GM12878 (cell line): ENCODE results near the gene OR10A3. TPM values are rescaled to one million over a fixed set of nuclear protein-coding genes. Genes with fewer than 3 reads are reported as not detected.

Experiments
- MTA2 ChIP-seq: fragments of 450-650 bp; IDR thresholded peaks from 2 replicates; pipeline ENCODE4 v1.6.1; 2016; ENCODE audit warnings: low read depth, mild to moderate bottlenecking, moderate library complexity
- MXI1 ChIP-seq: fragments of 150-350 bp; IDR thresholded peaks from 2 replicates; pipeline ENCODE4 v1.6.1; 2011; ENCODE audit warnings: low read depth, mild to moderate bottlenecking, inconsistent platforms, low read length, improper control_type of control experiment
- NR2F1 ChIP-seq: fragments of 450-650 bp; conservative IDR thresholded peaks from 2 replicates; pipeline ENCODE4 v1.6.1; 2017; ENCODE audit warnings: mild to moderate bottlenecking
- POLR2A ChIP-seq: IDR thresholded peaks from 2 replicates; pipeline ENCODE4 v1.6.1; 2011; ENCODE audit warnings: low read depth, mild to moderate bottlenecking, low read length
- ZNF274 ChIP-seq: IDR thresholded peaks from one replicate; pipeline ENCODE4 v1.8.0; 2011; ENCODE audit not compliant: insufficient read length, insufficient read depth
- polyA plus RNA-seq, 11 experiments: library from polyadenylated mRNA; depleted of rRNA in 4 of 11; unstranded in 6 of 11; stranded (reverse) in 5 of 11; fragments of >200 nt; fragmentation: Nextera tagmentation in 4 of 11; fragmentation: Illumina TruSeq in 1 of 11; extraction: Ambion mirVana in 4 of 11; extraction: Trizol in 1 of 11; gene quantifications; 1 replicate in 1 of 11; 2 replicates in 10 of 11; pipeline versions ENCODE4 v1.2.1 to v1.2.3, GENCODE V29; 2011 to 2016; ENCODE audit warnings: inconsistent platforms in 2 of 11, missing spikeins in 2 of 11, low read depth in 1 of 11
- total RNA-seq, 4 experiments: library from RNA; depleted of rRNA in 3 of 4; stranded (reverse); fragments of >200 nt in 3 of 4; fragmentation: Illumina TruSeq in 1 of 4; extraction: Trizol in 1 of 4; gene quantifications; 2 replicates each; pipeline versions ENCODE4 v1.2.1 to v1.2.3, GENCODE V29; 2013 to 2021
- TF ChIP-seq, protein P1 (sequence below): fragments of 150-350 bp; IDR thresholded peaks from 2 replicates; pipeline ENCODE4 v1.6.1; 2016; ENCODE audit warnings: low read depth, low read length
- TF ChIP-seq, protein P2 (sequence below): fragments of 450-650 bp; IDR thresholded peaks from 2 replicates; pipeline ENCODE4 v1.6.1; 2017; ENCODE audit warnings: mild to moderate bottlenecking
- TF ChIP-seq, protein P3 (sequence below): fragments of 450-650 bp; IDR thresholded peaks from 2 replicates; pipeline ENCODE4 v1.6.1; 2017; ENCODE audit warnings: mild to moderate bottlenecking, low read depth, inconsistent platforms; ENCODE audit not compliant: poor library complexity, severe bottlenecking

OR10A3 gene
- total and polyA plus RNA-seq, 10 of the 15 experiments (the other 5 are each of a cell fraction or from before 2014, with no cell fraction given), result 0.04 TPM; not detected in 9

GRCh38 chr11:7924536-7924935 lies 17.0 kb downstream of the OR10A3 start (continued):
- TF ChIP-seq, protein P1, sequence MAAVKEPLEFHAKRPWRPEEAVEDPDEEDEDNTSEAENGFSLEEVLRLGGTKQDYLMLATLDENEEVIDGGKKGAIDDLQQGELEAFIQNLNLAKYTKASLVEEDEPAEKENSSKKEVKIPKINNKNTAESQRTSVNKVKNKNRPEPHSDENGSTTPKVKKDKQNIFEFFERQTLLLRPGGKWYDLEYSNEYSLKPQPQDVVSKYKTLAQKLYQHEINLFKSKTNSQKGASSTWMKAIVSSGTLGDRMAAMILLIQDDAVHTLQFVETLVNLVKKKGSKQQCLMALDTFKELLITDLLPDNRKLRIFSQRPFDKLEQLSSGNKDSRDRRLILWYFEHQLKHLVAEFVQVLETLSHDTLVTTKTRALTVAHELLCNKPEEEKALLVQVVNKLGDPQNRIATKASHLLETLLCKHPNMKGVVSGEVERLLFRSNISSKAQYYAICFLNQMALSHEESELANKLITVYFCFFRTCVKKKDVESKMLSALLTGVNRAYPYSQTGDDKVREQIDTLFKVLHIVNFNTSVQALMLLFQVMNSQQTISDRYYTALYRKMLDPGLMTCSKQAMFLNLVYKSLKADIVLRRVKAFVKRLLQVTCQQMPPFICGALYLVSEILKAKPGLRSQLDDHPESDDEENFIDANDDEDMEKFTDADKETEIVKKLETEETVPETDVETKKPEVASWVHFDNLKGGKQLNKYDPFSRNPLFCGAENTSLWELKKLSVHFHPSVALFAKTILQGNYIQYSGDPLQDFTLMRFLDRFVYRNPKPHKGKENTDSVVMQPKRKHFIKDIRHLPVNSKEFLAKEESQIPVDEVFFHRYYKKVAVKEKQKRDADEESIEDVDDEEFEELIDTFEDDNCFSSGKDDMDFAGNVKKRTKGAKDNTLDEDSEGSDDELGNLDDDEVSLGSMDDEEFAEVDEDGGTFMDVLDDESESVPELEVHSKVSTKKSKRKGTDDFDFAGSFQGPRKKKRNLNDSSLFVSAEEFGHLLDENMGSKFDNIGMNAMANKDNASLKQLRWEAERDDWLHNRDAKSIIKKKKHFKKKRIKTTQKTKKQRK, result no peak
- TF ChIP-seq POLR2A (no peak), MTA2 (no peak), ZNF274 (no peak), NR2F1 (no peak), MXI1 (no peak)
- TF ChIP-seq, protein P2, sequence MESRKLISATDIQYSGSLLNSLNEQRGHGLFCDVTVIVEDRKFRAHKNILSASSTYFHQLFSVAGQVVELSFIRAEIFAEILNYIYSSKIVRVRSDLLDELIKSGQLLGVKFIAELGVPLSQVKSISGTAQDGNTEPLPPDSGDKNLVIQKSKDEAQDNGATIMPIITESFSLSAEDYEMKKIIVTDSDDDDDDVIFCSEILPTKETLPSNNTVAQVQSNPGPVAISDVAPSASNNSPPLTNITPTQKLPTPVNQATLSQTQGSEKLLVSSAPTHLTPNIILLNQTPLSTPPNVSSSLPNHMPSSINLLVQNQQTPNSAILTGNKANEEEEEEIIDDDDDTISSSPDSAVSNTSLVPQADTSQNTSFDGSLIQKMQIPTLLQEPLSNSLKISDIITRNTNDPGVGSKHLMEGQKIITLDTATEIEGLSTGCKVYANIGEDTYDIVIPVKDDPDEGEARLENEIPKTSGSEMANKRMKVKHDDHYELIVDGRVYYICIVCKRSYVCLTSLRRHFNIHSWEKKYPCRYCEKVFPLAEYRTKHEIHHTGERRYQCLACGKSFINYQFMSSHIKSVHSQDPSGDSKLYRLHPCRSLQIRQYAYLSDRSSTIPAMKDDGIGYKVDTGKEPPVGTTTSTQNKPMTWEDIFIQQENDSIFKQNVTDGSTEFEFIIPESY, result no peak
- TF ChIP-seq, protein P3, sequence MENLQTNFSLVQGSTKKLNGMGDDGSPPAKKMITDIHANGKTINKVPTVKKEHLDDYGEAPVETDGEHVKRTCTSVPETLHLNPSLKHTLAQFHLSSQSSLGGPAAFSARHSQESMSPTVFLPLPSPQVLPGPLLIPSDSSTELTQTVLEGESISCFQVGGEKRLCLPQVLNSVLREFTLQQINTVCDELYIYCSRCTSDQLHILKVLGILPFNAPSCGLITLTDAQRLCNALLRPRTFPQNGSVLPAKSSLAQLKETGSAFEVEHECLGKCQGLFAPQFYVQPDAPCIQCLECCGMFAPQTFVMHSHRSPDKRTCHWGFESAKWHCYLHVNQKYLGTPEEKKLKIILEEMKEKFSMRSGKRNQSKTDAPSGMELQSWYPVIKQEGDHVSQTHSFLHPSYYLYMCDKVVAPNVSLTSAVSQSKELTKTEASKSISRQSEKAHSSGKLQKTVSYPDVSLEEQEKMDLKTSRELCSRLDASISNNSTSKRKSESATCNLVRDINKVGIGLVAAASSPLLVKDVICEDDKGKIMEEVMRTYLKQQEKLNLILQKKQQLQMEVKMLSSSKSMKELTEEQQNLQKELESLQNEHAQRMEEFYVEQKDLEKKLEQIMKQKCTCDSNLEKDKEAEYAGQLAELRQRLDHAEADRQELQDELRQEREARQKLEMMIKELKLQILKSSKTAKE, result no peak
